ENCODE results near the gene PCGF3. TPM values are rescaled to one million over a fixed set of nuclear protein-coding genes. Genes with fewer than 3 reads are reported as not detected.
"Not testable (repeated sequence)": the region's sequence is repeated elsewhere in the genome, so short reads cannot be mapped to it uniquely, and the experiment has no call there.

PCGF3 gene
- total RNA-seq, 1 donor from 2014 or later = 64.3 TPM

DNA sequence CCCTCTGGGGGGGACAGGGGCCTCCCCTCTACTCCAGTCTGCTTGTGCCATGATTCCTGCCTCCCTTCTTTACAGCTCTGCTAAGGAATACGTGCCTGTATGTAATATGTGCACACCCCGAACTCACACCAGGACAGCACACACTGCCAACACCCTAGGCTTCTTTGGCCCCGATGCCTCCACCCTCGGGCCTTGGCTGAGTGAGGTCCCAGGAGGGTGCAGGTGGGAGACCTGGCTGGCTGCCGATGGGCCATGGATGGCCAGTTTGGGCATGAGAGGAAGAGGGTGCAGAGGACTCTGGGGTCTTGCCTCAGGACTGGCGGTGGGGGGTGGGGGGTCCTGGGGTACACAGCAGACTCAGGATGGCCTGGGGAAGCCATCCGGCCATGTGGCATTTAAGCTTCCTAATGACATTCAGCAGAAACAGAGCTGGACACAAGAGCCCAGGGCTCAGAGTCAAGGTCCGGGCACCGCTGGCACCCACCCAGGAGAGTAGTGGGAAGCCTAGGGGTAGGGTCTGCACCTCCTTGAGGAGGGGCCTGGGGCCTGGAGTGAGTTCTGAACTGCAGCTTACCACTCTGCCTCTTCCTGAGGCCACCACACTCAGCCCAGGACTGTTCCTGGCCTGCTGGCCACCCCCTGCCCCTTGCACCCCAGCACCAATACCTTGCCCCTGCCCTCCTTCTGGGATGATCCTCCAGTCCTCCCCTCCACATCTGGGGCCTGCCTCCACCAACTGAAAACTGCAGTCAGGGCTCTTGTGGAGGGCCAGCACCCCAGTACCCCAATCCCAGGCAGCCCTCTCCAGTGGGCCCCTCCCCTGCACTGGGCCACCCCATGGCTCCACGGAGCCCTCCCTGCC lies 2.1 kb upstream of the PCGF3 start:
- Mint-ChIP-seq H3K9me3 (no peaks in the 10 kb centered on the region), H3K4me1 (ENCODE audit: unreplicated experiment) (peaks cover 2% of the 10 kb centered on the region), H3K27me3 (peaks cover 5% of the 10 kb centered on the region), H3K36me3 (peaks cover under 1% of the 10 kb centered on the region), H3K27ac (no peak overlapping the region), H3K4me3 (no peak overlapping the region)
- no peak for DNase-seq (ENCODE audit: extremely low spot score, unreplicated experiment)
- TF ChIP-seq, protein P1, sequence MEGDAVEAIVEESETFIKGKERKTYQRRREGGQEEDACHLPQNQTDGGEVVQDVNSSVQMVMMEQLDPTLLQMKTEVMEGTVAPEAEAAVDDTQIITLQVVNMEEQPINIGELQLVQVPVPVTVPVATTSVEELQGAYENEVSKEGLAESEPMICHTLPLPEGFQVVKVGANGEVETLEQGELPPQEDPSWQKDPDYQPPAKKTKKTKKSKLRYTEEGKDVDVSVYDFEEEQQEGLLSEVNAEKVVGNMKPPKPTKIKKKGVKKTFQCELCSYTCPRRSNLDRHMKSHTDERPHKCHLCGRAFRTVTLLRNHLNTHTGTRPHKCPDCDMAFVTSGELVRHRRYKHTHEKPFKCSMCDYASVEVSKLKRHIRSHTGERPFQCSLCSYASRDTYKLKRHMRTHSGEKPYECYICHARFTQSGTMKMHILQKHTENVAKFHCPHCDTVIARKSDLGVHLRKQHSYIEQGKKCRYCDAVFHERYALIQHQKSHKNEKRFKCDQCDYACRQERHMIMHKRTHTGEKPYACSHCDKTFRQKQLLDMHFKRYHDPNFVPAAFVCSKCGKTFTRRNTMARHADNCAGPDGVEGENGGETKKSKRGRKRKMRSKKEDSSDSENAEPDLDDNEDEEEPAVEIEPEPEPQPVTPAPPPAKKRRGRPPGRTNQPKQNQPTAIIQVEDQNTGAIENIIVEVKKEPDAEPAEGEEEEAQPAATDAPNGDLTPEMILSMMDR (conservative IDR thresholded peaks at IDR 0.05) = no peak

- Mint-ChIP-seq H3K4me1 (ENCODE audit: unreplicated experiment) (peaks cover 8% of the 10 kb centered on the region), H3K4me3 (no peak overlapping the region), H3K27ac (no peak overlapping the region), H3K36me3 (peaks cover 8% of the 10 kb centered on the region), H3K9me3 (no peaks in the 10 kb centered on the region), H3K27me3 (peaks cover 5% of the 10 kb centered on the region)
- TF ChIP-seq, protein P1 (conservative IDR thresholded peaks at IDR 0.05) = no peak
- DNase-seq (ENCODE audit: extremely low spot score, unreplicated experiment) = no peak
These were observed 1.3 kb upstream of the PCGF3 start for GRCh38 chr4:704198-704891.

DNA sequence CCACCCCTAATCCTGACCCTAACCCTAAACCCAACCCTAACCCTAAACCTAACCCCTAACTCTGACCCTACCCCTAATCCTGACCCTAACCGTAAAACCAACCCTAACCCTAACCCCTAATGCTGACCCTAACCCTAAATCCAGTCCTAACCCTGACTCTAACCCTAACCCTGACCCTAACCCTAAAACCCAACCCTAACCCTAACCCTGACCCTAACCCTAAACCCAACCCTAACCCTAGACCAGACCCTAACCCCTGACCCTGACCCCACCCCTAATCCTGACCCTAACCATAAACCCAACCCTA lies 708 bp upstream of the PCGF3 start:
- H3K4me1 Mint-ChIP-seq (ENCODE audit: unreplicated experiment) = peaks cover 12% of the 10 kb centered on the region
- H3K36me3 Mint-ChIP-seq = peaks cover 13% of the 10 kb centered on the region
- no peak overlapping the region for H3K27ac Mint-ChIP-seq
- DNase-seq (ENCODE audit: extremely low spot score, unreplicated experiment) = no peak
- TF ChIP-seq, protein P1 (conservative IDR thresholded peaks at IDR 0.05) = no peak
- no peaks in the 10 kb centered on the region for H3K9me3 Mint-ChIP-seq
- no peak overlapping the region for H3K4me3 Mint-ChIP-seq
- H3K27me3 Mint-ChIP-seq = peaks cover 5% of the 10 kb centered on the region

DNA sequence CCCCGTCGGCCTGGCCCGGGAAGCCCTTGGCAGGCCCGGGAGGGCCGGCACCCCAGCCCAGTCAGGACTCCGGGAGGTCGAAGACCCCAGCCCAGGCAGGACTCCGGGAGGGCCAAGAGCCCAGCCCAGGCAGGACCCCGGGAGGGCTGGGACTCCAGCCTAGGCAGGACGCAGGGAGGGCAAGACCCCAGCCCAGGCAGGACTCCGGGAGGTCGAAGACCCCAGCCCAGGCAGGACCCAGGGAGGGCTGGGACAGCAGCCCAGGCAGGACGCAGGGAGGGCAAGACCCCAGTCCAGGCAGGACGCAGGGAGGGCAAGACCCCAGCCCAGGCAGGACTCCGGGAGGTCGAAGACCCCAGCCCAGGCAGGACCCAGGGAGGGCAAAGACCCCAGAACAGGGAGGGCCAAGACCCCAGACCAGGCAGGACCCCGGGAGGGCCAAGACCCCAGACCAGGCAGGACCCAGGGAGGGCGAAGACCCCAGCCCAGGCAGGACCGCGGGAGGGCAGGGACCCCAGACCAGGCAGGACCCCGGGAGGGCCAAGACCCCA lies 526 bp downstream of the PCGF3 start:
- not testable (repeated sequence) for DNase-seq (ENCODE audit: extremely low spot score, unreplicated experiment); H3K27ac Mint-ChIP-seq

GRCh38 chr4:706834-707598 lies 1.4 kb downstream of the PCGF3 start:
- DNase-seq (ENCODE audit: extremely low spot score, unreplicated experiment) = no peak
- Mint-ChIP-seq H3K9me3 (no peaks in the 10 kb centered on the region), H3K27ac (no peak overlapping the region), H3K4me3 (peak overlapping the region; percentile 67), H3K36me3 (peaks cover 22% of the 10 kb centered on the region), H3K4me1 (ENCODE audit: unreplicated experiment) (peaks cover 19% of the 10 kb centered on the region), H3K27me3 (peaks cover 4% of the 10 kb centered on the region)
- TF ChIP-seq, protein P1 (conservative IDR thresholded peaks at IDR 0.05) = no peak

More for the DNA sequence above, 526 bp downstream of the PCGF3 start:
- Mint-ChIP-seq H3K4me3 (peak overlapping the region; percentile 25), H3K4me1 (ENCODE audit: unreplicated experiment) (peaks cover 19% of the 10 kb centered on the region), H3K36me3 (peaks cover 22% of the 10 kb centered on the region)
- not testable (repeated sequence) for H3K27me3 Mint-ChIP-seq, H3K9me3 Mint-ChIP-seq
